NT2/D1 (cell line): ENCODE data around the gene SERTAD2.

Experiments
- YY1 ChIP-seq: IDR thresholded peaks from 2 replicates; pipeline ENCODE4 v1.6.1; 2011; ENCODE audit not compliant: insufficient read length, insufficient read depth
- ZNF274 ChIP-seq: IDR thresholded peaks from 2 replicates; pipeline ENCODE4 v1.6.1; 2011; ENCODE audit warnings: mild to moderate bottlenecking, low read depth, low read length

GRCh38 chr2:64681479-64681967, 27.8 kb upstream of the SERTAD2 start:
- no peak for TF ChIP-seq YY1
- TF ChIP-seq ZNF274 = no peak
